ENCODE measurements around the gene UBA3. TPM values are rescaled to one million over a fixed set of nuclear protein-coding genes. Genes with fewer than 3 reads are reported as not detected.

UBA3 gene
- total RNA-seq, 2 donors from 2014 or later, result 53.5 to 56.2 TPM

- H3K4me3 Mint-ChIP-seq, result no peak overlapping the region
- no peaks in the 10 kb centered on the region for H3K27me3 Mint-ChIP-seq
- no peak for ATAC-seq
- H3K27ac Mint-ChIP-seq, result peak overlapping the region; percentile 69
- peaks cover 19% of the 10 kb centered on the region for H3K4me1 Mint-ChIP-seq
- H3K9me3 ChIP-seq (ENCODE audit: control insufficient read depth, low read length, poor library complexity, severe bottlenecking), result no peaks in the 10 kb centered on the region
- DNase-seq, result no peak
- no peaks in the 10 kb centered on the region for H3K36me3 Mint-ChIP-seq (ENCODE audit: low read depth)
Measured at GRCh38 chr3:69011096-69011730, 69.0 kb downstream of the UBA3 start.

GRCh38 chr3:69009559-69010410 is 70.4 kb downstream of the UBA3 start:
- DNase-seq (no peak), ATAC-seq (no peak)
- peak overlapping the region; percentile 69 for H3K27ac Mint-ChIP-seq
- no peaks in the 10 kb centered on the region for H3K9me3 ChIP-seq (ENCODE audit: control insufficient read depth, low read length, poor library complexity, severe bottlenecking)
- no peaks in the 10 kb centered on the region for H3K27me3 Mint-ChIP-seq
- H3K4me3 Mint-ChIP-seq, result no peak overlapping the region
- H3K4me1 Mint-ChIP-seq, result peaks cover 15% of the 10 kb centered on the region
- peaks cover 4% of the 10 kb centered on the region for H3K36me3 Mint-ChIP-seq (ENCODE audit: low read depth)

GRCh38 chr3:69008980-69009379 is 71.2 kb downstream of the UBA3 start:
- Mint-ChIP-seq H3K4me3 (no peak overlapping the region), H3K4me1 (peaks cover 14% of the 10 kb centered on the region), H3K36me3 (ENCODE audit: low read depth) (peaks cover 4% of the 10 kb centered on the region), H3K27me3 (no peaks in the 10 kb centered on the region), H3K27ac (peak overlapping the region; percentile 69)
- H3K9me3 ChIP-seq (ENCODE audit: control insufficient read depth, low read length, poor library complexity, severe bottlenecking), result no peaks in the 10 kb centered on the region
- DNase-seq, result no peak
- no peak for ATAC-seq

- Mint-ChIP-seq H3K27ac (no peak overlapping the region), H3K27me3 (no peaks in the 10 kb centered on the region), H3K36me3 (ENCODE audit: low read depth) (peaks cover 6% of the 10 kb centered on the region), H3K4me1 (peaks cover 3% of the 10 kb centered on the region), H3K4me3 (no peak overlapping the region)
- H3K9me3 ChIP-seq (ENCODE audit: control insufficient read depth, low read length, poor library complexity, severe bottlenecking), result no peaks in the 10 kb centered on the region
- DNase-seq (no peak), ATAC-seq (no peak)
Measured at GRCh38 chr3:69005791-69006482, 74.2 kb downstream of the UBA3 start.

- Mint-ChIP-seq H3K4me3 (no peak overlapping the region), H3K36me3 (ENCODE audit: low read depth) (peaks cover 6% of the 10 kb centered on the region), H3K27me3 (no peaks in the 10 kb centered on the region), H3K4me1 (no peaks in the 10 kb centered on the region), H3K27ac (no peak overlapping the region)
- ATAC-seq (no peak), DNase-seq (no peak)
- H3K9me3 ChIP-seq (ENCODE audit: control insufficient read depth, low read length, poor library complexity, severe bottlenecking), result no peaks in the 10 kb centered on the region
Measured at GRCh38 chr3:69005071-69005790, 74.9 kb downstream of the UBA3 start.

Other genes starting within 250 kb of the UBA3 start
- not detected for gene TAFA4, start 147.8 kb downstream of the UBA3 start, total RNA-seq
- gene EOGT, start 66.7 kb downstream of the UBA3 start, total RNA-seq, result 10 to 100 TPM; 11.8 to 18.1 TPM
- 10 to 100 TPM; 68.1 to 84.5 TPM for gene TMF1, start 28.0 kb downstream of the UBA3 start, total RNA-seq
- gene ARL6IP5, start 4.6 kb upstream of the UBA3 start, total RNA-seq, result 100 to 1,000 TPM; 112 to 118 TPM
- gene LMOD3, start 42.2 kb upstream of the UBA3 start, total RNA-seq, result not detected

Measured in T-helper 17 cell (primary cell).